ENCODE measurements around the gene FOXN4. TPM values are rescaled to one million over a fixed set of nuclear protein-coding genes. Genes with fewer than 3 reads are reported as not detected.

Gene FOXN4
- total RNA-seq, 2 donors from 2014 or later = not detected

DNA sequence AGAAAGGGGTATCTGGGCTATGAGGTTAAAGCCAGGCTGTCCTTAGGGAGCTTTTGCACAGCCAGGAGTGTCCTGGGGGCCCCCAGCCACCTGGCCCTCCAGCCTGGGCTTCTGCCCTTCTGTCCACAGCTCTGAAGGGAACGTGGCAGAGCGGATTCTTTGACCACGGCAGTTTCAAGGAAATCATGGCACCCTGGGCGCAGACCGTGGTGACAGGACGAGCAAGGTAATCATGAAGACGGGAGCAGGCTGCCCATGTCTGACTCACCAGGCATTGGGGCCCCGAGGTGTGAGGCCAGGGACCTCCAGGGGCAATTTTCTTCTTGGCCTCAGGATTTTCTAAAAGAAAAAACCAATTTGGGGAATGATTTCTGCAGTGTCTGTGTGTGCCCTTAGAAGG lies 53.1 kb downstream of the FOXN4 start:
- DNase-seq (ENCODE audit: low spot score) (no peak), ATAC-seq (ENCODE audit: insufficient number of reproducible peaks, low FRiP score, low read depth) (no peak)
- H3K9me3 ChIP-seq = peaks cover 6% of the 10 kb centered on the region
- peaks cover 23% of the 10 kb centered on the region for H3K36me3 ChIP-seq
- no peaks in the 10 kb centered on the region for H3K27me3 ChIP-seq (replicated peaks; ENCODE audit: insufficient read depth)
- H3K4me1 ChIP-seq (ENCODE audit: control insufficient read depth in 1 of 2, low read depth in 2 of 2) = no peaks in the 10 kb centered on the region
- H3K4me3 ChIP-seq = no peak overlapping the region
- no peak overlapping the region for H3K27ac ChIP-seq
- TF ChIP-seq, protein P1, sequence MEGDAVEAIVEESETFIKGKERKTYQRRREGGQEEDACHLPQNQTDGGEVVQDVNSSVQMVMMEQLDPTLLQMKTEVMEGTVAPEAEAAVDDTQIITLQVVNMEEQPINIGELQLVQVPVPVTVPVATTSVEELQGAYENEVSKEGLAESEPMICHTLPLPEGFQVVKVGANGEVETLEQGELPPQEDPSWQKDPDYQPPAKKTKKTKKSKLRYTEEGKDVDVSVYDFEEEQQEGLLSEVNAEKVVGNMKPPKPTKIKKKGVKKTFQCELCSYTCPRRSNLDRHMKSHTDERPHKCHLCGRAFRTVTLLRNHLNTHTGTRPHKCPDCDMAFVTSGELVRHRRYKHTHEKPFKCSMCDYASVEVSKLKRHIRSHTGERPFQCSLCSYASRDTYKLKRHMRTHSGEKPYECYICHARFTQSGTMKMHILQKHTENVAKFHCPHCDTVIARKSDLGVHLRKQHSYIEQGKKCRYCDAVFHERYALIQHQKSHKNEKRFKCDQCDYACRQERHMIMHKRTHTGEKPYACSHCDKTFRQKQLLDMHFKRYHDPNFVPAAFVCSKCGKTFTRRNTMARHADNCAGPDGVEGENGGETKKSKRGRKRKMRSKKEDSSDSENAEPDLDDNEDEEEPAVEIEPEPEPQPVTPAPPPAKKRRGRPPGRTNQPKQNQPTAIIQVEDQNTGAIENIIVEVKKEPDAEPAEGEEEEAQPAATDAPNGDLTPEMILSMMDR (IDR thresholded peaks at IDR 0.05) = no peak

DNA sequence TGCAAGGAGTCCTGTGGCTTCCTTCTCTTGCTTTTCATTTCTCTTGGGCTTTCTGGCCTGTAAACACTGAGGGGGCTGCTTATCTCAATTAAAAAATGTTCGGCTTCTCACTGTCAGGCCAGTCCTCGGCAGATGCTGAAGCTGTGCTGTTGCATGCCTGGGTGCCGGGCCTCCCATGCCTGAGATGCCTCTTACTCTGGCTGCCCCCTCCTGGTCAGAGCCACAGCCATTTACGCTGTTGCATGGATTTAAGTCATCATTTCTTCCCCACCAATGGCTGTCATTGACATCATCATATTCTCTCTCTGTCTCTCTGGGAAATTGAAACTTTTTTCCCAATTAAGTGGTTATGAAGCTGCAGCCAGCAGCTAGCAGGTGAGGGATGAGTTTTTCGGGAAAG lies 53.7 kb downstream of the FOXN4 start:
- no peak for ATAC-seq (ENCODE audit: insufficient number of reproducible peaks, low FRiP score, low read depth)
- Histone ChIP-seq H3K9me3 (peaks cover 6% of the 10 kb centered on the region), H3K27me3 (replicated peaks; ENCODE audit: insufficient read depth) (no peaks in the 10 kb centered on the region), H3K4me1 (ENCODE audit: control insufficient read depth in 1 of 2, low read depth in 2 of 2) (no peaks in the 10 kb centered on the region), H3K36me3 (peaks cover 23% of the 10 kb centered on the region), H3K4me3 (no peak overlapping the region), H3K27ac (no peak overlapping the region)
- no peak for DNase-seq (ENCODE audit: low spot score)
- TF ChIP-seq, protein P1 (IDR thresholded peaks at IDR 0.05) = no peak

DNA sequence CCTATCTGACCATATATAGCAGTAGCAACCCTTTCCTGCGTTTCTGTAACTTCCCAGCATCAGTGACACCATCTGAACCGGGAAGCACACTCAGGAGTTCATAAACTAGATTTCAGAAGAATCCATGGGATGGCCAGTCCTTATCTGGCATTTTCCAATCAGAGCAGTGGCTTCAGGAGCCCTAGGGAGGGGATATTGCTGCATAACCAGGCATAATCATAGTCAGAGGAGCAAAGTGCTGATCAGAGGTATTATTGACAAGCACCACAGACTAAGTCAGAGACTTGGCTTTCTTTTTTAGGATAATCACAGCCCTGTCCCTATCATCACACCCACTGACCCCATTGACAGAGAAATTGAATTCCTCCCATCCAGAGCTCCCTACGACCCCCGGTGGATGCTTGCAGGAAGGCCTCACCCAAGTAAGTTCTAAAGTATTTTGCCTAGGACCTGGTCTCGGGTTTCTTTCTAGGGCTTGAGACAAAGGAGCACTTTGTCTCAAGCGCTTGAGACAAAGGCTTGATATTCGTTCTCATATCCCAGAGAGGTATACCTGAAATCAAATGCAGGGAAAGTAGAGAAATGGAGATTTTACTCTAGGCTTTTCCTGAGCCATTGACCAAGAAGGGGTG lies 55.1 kb downstream of the FOXN4 start:
- no peaks in the 10 kb centered on the region for H3K4me1 ChIP-seq (ENCODE audit: control insufficient read depth in 1 of 2, low read depth in 2 of 2)
- TF ChIP-seq, protein P1 (IDR thresholded peaks at IDR 0.05) = no peak
- ATAC-seq (ENCODE audit: insufficient number of reproducible peaks, low FRiP score, low read depth) (no peak), DNase-seq (ENCODE audit: low spot score) (no peak)
- peaks cover 6% of the 10 kb centered on the region for H3K9me3 ChIP-seq
- no peaks in the 10 kb centered on the region for H3K27me3 ChIP-seq (replicated peaks; ENCODE audit: insufficient read depth)
- H3K36me3 ChIP-seq = peaks cover 27% of the 10 kb centered on the region
- H3K27ac ChIP-seq = no peak overlapping the region
- H3K4me3 ChIP-seq = no peak overlapping the region

DNA sequence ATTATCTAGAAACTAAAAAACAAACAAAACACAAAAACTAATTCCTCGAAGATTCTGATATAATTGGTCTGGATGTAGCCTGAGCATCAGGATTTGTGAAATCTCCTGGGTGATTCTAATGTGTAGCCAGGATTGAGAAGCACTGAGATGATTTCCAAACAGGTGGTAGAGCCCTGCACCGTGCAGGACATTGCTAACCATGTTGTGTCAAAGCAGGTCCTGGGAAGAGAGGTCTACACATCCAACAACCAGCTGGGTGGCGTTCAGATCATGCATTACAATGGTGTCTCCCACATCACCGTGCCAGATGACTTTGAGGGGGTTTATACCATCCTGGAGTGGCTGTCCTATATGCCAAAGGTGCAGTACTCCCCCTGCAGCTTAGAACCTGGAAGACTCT lies 56.3 kb downstream of the FOXN4 start:
- ATAC-seq (ENCODE audit: insufficient number of reproducible peaks, low FRiP score, low read depth) = no peak
- Histone ChIP-seq H3K27ac (no peak overlapping the region), H3K4me3 (no peak overlapping the region), H3K36me3 (peaks cover 30% of the 10 kb centered on the region), H3K9me3 (peaks cover 6% of the 10 kb centered on the region), H3K27me3 (replicated peaks; ENCODE audit: insufficient read depth) (no peaks in the 10 kb centered on the region), H3K4me1 (ENCODE audit: control insufficient read depth in 1 of 2, low read depth in 2 of 2) (no peaks in the 10 kb centered on the region)
- TF ChIP-seq, protein P1 (IDR thresholded peaks at IDR 0.05) = no peak
- DNase-seq (ENCODE audit: low spot score) = no peak

DNA sequence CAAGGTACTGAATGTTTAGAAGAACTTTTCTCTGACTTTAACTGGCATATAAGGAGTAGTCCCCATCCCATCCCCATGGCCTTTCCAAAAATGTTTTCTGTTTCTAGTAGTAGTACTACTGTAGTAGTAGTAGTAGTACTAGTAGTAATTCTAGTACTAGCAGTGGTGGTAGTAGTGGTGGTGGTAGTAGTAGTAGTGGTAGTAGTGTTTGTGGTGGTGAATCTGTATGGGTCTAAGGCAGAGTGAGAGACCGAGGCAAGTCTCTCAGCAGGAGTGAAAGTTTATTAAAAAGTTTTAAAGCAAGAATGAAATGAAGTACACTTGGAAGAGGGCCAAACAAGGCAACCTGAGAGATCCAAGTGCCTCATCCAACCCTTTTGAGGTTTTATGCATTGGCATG lies 58.6 kb downstream of the FOXN4 start:
- TF ChIP-seq, protein P1 (IDR thresholded peaks at IDR 0.05) = no peak
- no peaks in the 10 kb centered on the region for H3K4me1 ChIP-seq (ENCODE audit: control insufficient read depth in 1 of 2, low read depth in 2 of 2)
- H3K9me3 ChIP-seq = peaks cover 6% of the 10 kb centered on the region
- no peak for DNase-seq (ENCODE audit: low spot score)
- H3K27me3 ChIP-seq (replicated peaks; ENCODE audit: insufficient read depth) = no peaks in the 10 kb centered on the region
- peaks cover 44% of the 10 kb centered on the region for H3K36me3 ChIP-seq
- no peak for ATAC-seq (ENCODE audit: insufficient number of reproducible peaks, low FRiP score, low read depth)
- no peak overlapping the region for H3K4me3 ChIP-seq
- H3K27ac ChIP-seq = no peak overlapping the region

Measured in thoracic aorta (tissue), 2 donors.